HG03196 (cell line): ENCODE results near the gene TXNRD1.
"Not testable (repeated sequence)": the region's sequence is repeated elsewhere in the genome, so short reads cannot be mapped to it uniquely, and the experiment has no call there.

Experiments
- ATAC-seq: cut with Tn5 transposase; IDR thresholded peaks from one replicate; pipeline ENCODE4 v1.9.1; 2021; ENCODE audit not compliant: unreplicated experiment

TXNRD1 gene

GRCh38 chr12:104234926-104235499, 19.4 kb downstream of the TXNRD1 start:
- no peak for ATAC-seq

DNA sequence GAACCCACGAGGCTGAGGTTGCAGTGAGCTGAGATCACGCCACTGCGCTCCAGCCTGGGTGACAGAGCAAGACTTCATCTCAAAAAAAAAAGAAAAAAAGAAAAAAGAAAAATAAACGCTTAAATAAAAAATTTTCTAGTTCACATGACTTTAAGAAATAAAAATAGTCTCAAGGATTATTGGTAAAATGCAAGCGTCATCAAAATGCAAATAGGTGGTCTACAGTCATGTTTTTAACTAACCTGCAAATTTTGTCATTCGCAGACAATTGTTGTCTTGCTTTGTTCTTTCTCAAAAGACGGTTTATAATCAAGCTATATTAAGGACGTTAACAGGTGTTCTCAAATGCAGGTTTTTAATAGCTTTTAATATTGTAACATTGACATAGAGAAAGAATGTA, 22.4 kb downstream of the TXNRD1 start:
- no peak for ATAC-seq

DNA sequence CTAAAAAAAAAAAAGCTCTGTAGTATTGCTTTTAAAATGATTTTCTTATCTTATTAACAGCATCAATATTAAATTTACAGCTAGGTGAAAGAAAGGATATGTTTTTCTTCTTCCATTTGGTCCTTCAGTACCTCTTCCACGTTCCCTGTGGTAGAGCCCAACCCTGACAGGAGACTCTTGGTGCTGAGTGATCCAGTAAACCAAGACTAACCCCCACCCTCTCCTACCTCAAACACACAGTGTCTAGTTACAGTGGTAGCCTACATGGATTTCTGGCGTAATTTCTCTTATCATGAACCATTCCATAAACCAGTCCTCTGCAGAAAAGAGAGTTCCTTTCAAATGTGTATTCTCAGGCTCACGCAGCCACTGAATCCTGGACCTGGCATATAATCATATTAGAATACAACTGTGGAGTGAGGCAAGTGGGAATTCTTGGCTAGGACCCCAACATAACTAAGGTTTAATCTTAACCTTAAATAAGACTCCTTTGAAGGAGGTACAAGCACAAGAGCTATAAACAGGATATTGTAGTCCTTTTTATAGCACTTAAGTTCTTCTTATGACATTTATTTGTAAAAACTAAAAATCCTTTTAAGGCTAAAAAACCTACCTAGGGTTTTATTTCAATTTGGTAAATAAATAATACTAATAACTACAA, 27.1 kb downstream of the TXNRD1 start:
- no peak for ATAC-seq

DNA sequence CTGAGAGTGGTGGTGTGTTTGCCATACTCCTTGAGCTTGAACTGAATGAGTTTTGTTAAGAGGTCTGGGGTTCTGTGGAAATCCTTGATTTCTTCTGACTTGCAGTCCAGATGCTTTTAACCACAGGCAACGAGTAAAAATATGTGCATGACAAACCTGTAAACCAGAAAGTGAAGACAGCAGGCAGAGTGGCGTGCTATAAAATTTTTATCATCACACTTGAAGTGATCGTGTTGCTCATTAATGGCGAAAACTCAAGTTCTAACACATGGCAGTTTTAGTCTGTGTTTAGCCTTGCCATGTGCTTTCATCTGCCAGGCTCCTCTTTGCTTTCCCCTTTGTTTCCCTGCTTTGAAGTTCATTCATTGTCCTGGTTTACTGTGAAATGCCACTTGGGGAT, 28.0 kb downstream of the TXNRD1 start:
- ATAC-seq, result no peak

DNA sequence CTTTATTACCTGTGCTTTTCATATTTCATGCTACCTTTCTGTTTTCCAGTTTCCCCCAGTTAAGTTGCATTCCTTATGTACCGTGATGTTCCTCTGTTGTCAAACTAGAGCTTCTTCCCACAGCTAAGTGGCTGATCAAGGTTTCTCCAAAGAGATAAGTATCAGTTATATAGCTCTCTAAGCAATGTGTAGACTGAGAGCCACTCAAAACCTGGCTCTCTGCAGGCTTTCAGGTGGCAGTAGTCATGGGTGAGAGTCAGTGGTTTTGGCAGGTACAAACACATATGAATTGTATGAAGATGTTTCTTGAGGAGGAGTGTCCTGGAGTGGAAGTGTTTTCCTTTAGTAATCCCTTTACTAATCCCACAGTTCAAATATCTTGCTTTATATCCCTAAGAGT, 28.4 kb downstream of the TXNRD1 start:
- ATAC-seq, result no peak

DNA sequence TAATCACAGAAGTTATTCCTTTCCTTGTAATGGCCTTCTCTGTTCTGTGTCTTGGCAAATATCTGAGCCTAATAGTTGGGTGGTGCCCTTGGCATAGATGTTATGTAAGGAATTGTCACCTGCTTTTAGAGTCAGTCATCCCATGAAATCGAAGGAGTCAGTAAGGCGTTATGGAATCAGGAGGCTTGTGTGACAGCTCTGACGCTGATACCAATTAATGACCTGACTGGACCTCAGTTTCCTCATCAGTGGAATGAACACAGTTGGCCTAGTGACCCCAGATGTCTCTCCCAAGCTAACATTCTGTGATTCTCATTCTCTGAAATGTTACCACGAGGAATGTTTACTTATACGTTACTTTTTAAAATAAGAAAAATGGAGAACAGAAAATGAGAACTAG, 32.1 kb downstream of the TXNRD1 start:
- no peak for ATAC-seq

GRCh38 chr12:104248444-104248843, 32.9 kb downstream of the TXNRD1 start:
- ATAC-seq, result no peak

DNA sequence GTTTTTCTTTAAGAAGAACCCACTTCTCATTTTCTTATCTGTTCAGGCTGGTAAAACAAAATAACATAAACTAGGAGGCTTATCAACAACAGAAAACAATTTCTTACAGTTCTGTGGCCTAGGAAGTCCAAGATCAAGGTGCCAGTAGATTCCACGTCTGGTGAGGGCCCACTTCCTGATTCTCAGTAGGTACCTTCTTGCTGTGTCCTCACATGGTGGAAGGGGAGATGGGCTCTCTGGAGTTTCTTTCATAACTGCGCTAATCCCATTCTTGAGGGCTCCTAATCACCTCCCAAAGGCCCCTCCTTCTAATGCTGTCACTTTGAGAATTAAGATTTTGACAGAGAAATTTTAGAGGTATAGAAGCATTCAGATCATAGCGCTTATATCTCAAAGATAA, 33.4 kb downstream of the TXNRD1 start:
- ATAC-seq, result no peak

DNA sequence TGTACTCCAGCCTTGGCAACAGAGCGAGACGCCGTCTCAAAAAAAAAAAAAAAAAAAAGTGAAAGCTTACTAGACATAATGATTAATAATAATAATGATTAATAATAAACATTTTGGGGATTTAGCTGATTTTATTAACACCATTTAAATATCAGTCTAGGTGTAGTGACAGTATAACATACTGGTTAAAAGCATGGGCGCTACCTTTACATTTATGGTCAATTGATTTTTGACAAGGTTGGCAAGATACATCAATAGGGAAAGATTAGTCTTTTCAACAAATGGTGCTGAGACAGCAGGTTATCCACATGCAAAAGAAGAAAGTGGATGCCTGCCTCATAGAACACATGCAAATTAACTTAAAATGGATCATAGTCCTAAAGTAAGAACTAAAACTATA, 34.3 kb downstream of the TXNRD1 start:
- no peak for ATAC-seq

GRCh38 chr12:104250366-104251125, 35.0 kb downstream of the TXNRD1 start:
- no peak for ATAC-seq

- no peak for ATAC-seq
These were observed 42.4 kb downstream of the TXNRD1 start for GRCh38 chr12:104257913-104258472.

GRCh38 chr12:104258476-104259067, 43.0 kb downstream of the TXNRD1 start:
- no peak for ATAC-seq

DNA sequence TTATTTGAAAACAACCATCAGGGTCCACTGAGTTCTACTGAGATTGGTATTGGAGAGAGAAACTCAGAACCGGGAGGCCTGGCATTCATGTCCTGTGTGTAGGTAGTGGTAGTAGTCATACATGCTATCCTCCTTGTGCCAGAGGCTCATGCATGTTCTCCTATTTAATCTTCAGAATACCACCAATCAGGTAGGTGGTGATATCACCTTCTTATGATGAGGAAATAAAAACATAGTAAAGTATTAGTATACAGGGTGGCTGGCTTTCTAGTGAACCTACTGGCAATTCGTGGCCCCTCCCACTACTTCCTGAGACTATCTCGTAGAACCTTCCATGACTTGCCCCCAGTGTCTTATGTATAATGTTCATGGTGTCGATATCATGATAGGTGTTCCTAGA, 47.4 kb downstream of the TXNRD1 start:
- ATAC-seq, result no peak

DNA sequence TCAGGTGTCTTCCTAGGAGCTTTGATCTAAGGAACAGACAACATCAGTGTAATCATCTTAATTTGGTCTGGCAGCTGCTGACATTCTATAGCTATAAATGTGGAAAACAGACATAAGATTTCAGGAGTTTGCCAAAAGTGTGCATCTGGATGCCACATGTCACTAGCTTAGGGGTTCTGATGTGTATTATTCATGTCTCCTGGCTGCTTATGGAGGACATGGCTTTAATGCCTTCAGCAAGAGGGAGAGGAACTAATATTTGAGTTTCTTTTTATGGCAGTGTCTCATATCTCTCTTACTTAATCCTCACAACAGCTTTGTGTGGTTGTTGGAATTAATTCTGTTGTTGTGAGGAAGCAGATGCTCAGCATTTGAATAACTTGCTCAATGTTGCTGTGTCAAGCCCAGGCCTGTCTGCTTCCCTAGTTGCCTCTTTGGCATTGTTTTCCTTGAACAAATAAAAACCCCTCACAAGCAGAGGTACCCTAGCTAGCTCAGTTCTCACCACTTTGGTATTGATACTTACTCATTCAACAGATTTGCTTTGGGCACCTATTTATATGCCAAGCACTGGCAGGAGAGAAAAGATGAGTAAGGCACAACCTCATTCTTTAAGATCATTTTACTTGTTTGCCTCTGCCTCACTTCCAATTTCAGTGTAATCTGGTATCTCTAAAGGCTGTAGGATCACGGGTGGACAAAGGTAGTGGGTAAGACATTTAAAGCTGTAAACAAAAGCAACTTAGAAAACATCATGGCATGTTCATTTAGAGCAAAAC, 48.2 kb downstream of the TXNRD1 start:
- ATAC-seq, result no peak

GRCh38 chr12:104265436-104265835, 49.9 kb downstream of the TXNRD1 start:
- not testable (repeated sequence) for ATAC-seq

DNA sequence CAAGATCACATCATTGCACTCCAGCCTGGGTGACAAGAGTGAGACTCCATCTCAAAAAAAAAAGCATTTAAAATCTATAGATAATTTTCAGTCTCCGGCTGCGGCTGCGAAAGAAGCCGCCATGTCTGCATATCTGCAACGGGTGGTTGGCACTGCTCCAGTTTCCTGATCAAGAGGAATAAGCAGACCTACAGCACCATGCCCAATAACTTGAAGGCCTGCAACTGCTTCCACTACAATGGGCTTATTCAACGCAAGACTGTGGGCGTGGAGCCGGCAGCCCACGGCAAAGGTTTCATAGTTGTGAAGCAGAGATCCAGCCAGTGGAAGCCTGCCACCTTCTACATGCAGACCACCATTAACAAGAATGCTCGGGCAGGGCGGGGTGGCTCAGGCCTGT, 57.4 kb downstream of the TXNRD1 start:
- no peak for ATAC-seq

DNA sequence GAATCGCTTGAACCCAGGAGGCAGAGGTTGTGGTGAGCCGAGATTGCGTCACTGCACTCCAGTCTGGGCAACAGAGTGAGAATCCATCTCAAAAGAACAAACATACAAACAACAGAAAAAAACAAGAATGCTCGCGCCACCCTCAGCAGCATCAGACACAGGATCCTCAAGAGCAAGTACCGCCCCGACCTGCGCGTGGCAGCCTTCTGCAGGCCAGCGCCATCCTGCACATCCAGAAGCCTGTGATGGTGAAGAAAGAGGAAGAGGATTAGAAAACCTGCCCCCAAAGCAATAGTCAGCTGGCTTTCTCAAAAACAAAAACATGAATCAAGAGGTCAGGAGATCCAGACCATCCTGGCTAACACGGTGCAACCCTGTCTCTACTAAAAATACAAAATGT, 57.9 kb downstream of the TXNRD1 start:
- no peak for ATAC-seq

- no peak for ATAC-seq
These were observed 59.2 kb downstream of the TXNRD1 start for GRCh38 chr12:104274811-104275210.

- ATAC-seq, result peak; percentile 25
These were observed 60.1 kb downstream of the TXNRD1 start for GRCh38 chr12:104275689-104276088.

DNA sequence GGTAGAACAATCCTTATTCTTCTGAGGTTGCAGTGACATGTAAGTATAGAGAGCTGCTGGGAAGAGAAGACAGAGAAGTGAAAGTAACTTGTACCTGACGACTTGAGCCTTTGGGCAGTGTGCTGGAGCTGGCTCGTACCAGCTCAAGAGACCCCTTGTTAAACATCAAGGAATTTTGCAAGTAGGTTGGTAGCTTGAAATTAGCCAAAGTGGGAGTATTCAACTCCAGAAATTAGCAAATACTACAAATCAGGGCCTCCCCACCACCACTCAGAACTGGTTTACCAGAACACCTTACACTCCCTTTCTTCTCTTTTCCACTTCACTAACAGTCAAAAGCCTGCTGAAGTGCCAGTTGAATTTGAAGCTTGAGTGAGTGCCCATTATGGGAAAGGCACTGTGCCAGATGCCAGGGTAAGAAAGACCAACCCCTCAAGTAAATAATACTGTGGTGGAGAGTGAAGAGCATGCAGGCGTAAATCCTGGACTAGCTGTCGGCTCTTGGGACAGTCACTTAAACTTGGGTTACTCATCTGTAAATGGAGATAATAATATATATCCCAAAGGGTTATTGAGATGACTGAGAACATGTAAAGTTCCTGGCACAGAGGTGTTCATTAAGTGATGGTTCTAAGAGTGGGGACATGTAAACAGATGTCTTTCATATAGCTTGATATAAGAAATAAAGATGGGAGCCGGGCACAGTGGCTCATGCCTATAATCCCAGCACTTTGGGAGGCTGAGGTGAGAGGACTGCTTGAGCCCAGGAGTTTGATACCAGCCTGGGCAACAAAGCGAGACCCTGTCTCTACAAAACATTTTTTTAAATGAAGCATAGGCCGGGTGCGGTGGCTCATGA, 60.9 kb downstream of the TXNRD1 start:
- ATAC-seq, result peak; percentile 67
